Mononuclear cell (primary cell): Measurements from ENCODE around the gene RIMS4. TPM values are rescaled to one million over a fixed set of nuclear protein-coding genes. Genes with fewer than 3 reads are reported as not detected.

Experiments used
- H3K27me3 ChIP-seq: 2 replicates; pipeline ENCODE4 v1.6.0; 2011; ENCODE audit warnings: low read length, control low read depth; ENCODE audit not compliant: insufficient read depth
- H3K4me1 ChIP-seq: 2 replicates; pipeline ENCODE4 v1.5.1; 2011; ENCODE audit warnings: mild to moderate bottlenecking, low read length, control low read depth; ENCODE audit not compliant: insufficient read depth
- H3K4me3 ChIP-seq: 2 replicates; pipeline ENCODE4 v1.5.1; 2011; ENCODE audit warnings: mild to moderate bottlenecking, low read length, moderate library complexity
- H3K9me3 ChIP-seq: 2 replicates; pipeline ENCODE4 v1.5.1; 2011; ENCODE audit warnings: low read depth, mild to moderate bottlenecking, control low read depth, low read length
- total RNA-seq: library from RNA; depleted of rRNA; stranded (reverse); fragments of >200 nt; gene quantifications from one replicate; pipeline ENCODE4 v1.2.3, GENCODE V29; 2012

RIMS4 gene
- total RNA-seq, 1 donor: under 0.01 TPM

GRCh38 chr20:44750081-44750805, 60.1 kb downstream of the RIMS4 start:
- no peak overlapping the region for H3K4me3 ChIP-seq
- peaks cover 10% of the 10 kb centered on the region for H3K4me1 ChIP-seq
- no peaks in the 10 kb centered on the region for H3K9me3 ChIP-seq
- peaks cover 18% of the 10 kb centered on the region for H3K27me3 ChIP-seq

DNA sequence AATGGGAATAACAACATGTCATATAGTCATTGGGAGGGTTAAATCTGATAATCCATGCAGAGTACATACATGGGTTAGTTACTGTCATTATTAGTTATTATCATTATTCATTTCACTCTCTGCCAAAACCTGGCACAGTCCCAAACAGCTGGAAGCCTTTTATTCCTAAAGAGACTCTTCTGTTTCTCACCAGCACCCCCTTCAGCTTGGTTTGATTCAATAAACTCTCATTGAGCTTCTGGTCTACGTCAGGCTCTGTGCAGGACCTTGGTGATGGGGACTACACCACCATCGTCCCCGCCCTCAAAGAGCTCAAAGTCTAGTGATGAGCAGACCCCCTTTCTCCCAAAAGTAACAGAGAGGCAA, 62.4 kb downstream of the RIMS4 start:
- no peaks in the 10 kb centered on the region for H3K9me3 ChIP-seq
- peaks cover 18% of the 10 kb centered on the region for H3K27me3 ChIP-seq
- peaks cover 10% of the 10 kb centered on the region for H3K4me1 ChIP-seq
- no peak overlapping the region for H3K4me3 ChIP-seq

DNA sequence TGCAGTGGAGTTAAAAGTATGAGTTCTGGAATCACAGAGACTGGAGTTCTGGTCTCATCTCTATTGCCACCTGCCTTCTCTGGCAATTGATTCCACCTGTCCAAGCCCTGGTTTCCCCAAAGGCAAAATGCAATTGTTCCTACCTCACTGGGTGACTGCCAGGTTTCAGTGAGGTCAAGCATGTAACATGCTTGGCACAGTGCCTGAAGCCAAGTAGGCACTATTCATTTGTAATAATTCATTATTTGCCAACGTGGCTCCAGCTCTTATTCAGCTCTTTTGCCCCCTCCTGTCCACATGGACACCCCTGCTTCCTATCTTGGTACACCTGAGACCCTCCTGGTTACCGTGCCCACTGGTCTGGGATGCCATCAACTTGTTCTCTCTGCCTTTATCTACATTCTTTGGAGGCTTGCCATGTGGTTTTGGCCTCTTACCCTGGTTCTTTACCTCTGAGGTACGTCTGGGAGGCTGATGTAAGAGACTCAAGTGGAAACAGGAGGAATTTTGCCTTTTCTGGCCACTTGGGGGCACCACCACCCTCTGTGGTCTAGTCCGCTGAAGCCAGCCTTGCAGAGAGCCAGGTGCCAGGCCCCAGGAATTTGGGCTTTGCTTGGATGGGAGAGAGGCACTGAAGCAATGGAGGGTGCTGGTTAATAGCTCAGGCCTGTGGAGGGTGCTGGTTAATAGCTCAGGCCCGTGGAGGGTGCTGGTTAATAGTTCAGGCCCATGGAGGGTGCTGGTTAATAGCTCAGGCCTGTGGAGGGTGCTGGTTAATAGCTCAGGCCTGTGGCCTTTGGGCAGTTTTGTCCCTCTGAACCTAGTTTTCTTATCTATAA, 63.0 kb downstream of the RIMS4 start:
- H3K27me3 ChIP-seq: peaks cover 18% of the 10 kb centered on the region
- H3K4me1 ChIP-seq: peaks cover 10% of the 10 kb centered on the region
- no peaks in the 10 kb centered on the region for H3K9me3 ChIP-seq
- H3K4me3 ChIP-seq: no peak overlapping the region

- H3K4me1 ChIP-seq: peaks cover 10% of the 10 kb centered on the region
- no peaks in the 10 kb centered on the region for H3K9me3 ChIP-seq
- no peak overlapping the region for H3K4me3 ChIP-seq
- H3K27me3 ChIP-seq: peaks cover 20% of the 10 kb centered on the region
These were observed 63.8 kb downstream of the RIMS4 start for GRCh38 chr20:44746367-44747165.

DNA sequence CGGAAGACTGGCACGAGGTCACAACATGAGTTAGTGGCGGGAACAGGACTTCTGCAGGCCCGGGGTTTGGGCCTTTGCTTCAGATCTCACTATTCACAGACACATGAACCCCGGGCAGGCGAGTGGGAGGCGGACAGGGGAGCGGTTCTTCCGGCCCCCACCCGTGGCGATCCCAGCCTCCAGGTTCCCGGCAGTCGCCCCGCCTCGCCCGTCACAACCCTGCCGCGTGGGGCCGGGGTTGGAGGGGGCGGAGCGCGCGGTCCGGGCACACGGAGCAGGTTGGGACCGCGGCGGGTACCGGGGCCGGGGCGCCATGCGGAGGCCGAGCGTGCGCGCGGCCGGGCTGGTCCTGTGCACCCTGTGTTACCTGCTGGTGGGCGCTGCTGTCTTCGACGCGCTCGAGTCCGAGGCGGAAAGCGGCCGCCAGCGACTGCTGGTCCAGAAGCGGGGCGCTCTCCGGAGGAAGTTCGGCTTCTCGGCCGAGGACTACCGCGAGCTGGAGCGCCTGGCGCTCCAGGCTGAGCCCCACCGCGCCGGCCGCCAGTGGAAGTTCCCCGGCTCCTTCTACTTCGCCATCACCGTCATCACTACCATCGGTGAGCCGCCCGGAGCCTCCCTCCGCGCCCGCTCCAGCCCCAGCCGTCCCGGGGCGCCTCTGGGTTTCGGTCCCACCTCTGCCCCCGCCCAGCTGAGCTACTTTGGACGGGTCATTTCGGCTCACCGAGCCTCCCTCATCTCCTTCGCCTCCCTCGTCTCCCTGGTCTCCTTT, 64.6 kb downstream of the RIMS4 start, which contains the start of gene KCNK15:
KCNK15 (plus strand) TSS at position 268 of the 769 bp plus-strand sequence; CDS start at position 314, 46 bp downstream.
- no peak within 1 kb of the TSS for H3K4me3 ChIP-seq
- no peaks in the 10 kb centered on the region for H3K9me3 ChIP-seq
- peaks cover 20% of the 10 kb centered on the region for H3K27me3 ChIP-seq
- peaks cover 10% of the 10 kb centered on the region for H3K4me1 ChIP-seq

GRCh38 chr20:44745122-44745597, 65.2 kb downstream of the RIMS4 start:
- peaks cover 10% of the 10 kb centered on the region for H3K4me1 ChIP-seq
- no peaks in the 10 kb centered on the region for H3K9me3 ChIP-seq
- no peak overlapping the region for H3K4me3 ChIP-seq
- peaks cover 20% of the 10 kb centered on the region for H3K27me3 ChIP-seq

DNA sequence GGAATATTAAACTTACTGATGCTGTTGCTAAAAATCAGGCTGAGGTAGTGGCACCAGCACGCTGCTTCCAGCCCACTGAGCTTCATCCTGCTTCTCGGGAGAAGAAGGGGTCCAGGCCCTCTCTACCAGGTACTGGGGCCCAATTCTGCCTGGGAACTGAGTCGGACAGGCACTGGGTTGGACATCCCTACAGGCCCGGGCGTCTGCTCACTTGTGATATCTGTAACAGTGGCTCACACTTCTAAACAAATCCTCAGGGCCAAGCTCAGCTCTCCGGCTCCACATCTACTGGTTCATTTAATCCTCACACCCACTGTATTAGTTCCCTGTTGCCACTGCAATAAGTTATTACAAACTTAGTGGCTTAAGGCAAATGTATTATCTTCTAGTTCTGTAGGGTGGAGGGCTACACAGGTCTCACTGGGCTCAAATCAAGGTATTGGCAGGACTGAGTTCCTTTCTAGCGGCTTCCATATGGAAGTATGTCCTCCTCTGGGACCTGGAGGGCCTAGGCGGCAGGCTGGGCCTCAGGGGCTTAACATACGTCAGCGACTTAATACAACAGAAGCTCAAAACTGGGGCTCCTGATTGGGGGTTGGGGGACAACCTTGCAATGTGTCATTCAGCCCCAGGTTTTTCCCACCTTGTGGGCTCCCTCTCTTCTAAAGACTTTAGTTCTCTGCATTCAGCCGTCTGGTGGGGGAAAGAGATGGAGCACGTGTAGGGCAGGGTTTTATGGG, 66.3 kb downstream of the RIMS4 start:
- Histone ChIP-seq H3K27me3 (peaks cover 20% of the 10 kb centered on the region), H3K9me3 (no peaks in the 10 kb centered on the region), H3K4me1 (peaks cover 10% of the 10 kb centered on the region), H3K4me3 (no peak overlapping the region)

- Histone ChIP-seq H3K27me3 (peaks cover 20% of the 10 kb centered on the region), H3K4me1 (peaks cover 10% of the 10 kb centered on the region), H3K9me3 (no peaks in the 10 kb centered on the region), H3K4me3 (no peak overlapping the region)
These were observed 67.2 kb downstream of the RIMS4 start for GRCh38 chr20:44743080-44743701.

DNA sequence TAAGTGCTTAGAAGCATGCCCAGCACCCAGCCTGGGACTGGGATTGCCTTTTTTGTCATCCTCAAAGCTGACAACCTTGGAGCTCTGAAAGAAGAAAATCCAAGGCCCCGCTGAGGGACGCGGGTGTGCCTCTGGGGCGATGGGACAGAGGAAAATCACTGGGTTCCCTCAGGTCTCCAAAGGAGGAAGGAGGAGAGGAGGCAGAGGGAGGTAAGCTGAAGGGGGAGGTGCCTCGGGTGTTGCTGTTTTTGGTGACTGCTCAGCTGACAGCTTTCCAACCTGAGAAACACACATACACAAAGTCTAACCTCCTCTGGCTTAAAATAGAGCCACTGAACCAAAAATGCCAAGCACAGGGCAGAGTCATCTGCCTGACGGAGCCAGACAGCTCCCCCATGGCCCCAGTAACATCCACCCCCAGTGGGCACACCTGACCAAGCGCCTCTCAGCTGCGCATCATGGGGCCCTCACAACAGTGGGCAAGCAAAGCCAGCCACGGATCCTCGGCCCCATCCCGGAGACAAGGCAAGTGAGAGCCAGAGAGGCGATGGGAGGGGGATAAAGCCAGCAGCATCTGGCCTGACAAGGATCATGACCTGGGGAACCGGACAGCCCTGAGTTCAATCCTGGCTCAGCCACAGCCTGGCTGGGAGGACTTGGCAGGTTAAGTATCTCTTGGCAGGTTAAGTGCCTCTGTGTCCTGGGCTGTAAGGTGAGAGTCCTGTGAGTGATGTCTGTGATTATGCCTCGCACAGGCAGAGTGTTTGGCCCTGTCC, 67.9 kb downstream of the RIMS4 start:
- Histone ChIP-seq H3K4me1 (peaks cover 10% of the 10 kb centered on the region), H3K9me3 (no peaks in the 10 kb centered on the region), H3K27me3 (peaks cover 20% of the 10 kb centered on the region), H3K4me3 (no peak overlapping the region)

DNA sequence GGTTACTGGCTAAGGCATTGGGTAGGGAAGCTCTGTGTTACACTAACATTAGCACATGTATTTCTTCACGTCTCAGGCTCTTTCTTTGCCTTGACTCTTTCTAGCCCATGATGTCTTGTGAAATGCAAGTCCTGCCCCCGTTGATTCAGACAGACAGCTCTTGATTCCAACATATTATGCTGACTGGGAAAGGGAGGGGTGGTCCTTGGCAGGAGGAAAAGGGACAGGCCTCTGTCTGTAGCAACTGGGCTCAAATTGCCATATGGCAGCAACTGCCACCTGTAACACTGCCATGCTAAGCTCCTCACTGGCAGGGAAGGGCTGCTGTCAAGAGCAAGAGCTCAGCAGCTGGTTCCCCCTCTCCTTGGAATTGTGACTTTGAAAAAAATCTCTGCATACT, 70.4 kb downstream of the RIMS4 start:
- Histone ChIP-seq H3K9me3 (no peaks in the 10 kb centered on the region), H3K4me3 (no peak overlapping the region), H3K4me1 (peaks cover 12% of the 10 kb centered on the region)

GRCh38 chr20:44738813-44739477, 71.4 kb downstream of the RIMS4 start:
- Histone ChIP-seq H3K4me1 (peaks cover 12% of the 10 kb centered on the region), H3K9me3 (no peaks in the 10 kb centered on the region), H3K4me3 (no peak overlapping the region), H3K27me3 (peaks cover 2% of the 10 kb centered on the region)

More for the DNA sequence above, 70.4 kb downstream of the RIMS4 start:
- H3K27me3 ChIP-seq: peaks cover 2% of the 10 kb centered on the region

DNA sequence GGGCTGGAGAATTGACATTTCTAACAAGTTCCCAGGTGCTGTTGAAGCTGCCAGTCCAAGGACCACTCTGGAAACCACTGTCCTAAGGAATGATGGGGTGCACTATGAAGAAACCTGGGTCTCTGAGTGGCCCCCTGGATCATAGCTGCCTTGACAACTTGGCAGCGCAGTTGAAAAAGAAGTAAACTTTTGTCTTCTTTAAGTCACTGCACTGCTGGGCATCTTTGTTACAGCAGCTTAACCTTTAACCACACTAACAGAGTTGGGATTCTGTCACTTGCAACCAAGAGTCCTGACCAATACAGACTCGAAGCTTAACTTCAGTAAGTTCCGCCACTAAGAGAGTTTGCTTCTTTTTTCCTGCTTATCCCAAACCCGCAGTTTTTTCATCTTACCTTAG, 73.2 kb downstream of the RIMS4 start:
- no peak overlapping the region for H3K4me3 ChIP-seq
- H3K27me3 ChIP-seq: peaks cover 2% of the 10 kb centered on the region

More for the DNA sequence above, 73.2 kb downstream of the RIMS4 start:
- peaks cover 12% of the 10 kb centered on the region for H3K4me1 ChIP-seq
- H3K9me3 ChIP-seq: no peaks in the 10 kb centered on the region
